Neuronal stem cell (in vitro differentiated cells): ENCODE results near the gene HTR2C.
"Not testable (repeated sequence)": the region's sequence is repeated elsewhere in the genome, so short reads cannot be mapped to it uniquely, and the experiment has no call there.

Experiments
- DNase-seq: peaks from one replicate; pipeline ENCODE4 v3.0.0-alpha.2; 2013; ENCODE audit warnings: low spot score
- H2AFZ ChIP-seq: one replicate; pipeline ENCODE4 v1.6.1; 2013; ENCODE audit warnings: mild to moderate bottlenecking, low read length, inconsistent platforms
- H2AK5ac ChIP-seq: 2 replicates; pipeline ENCODE4 v1.6.1; 2013; ENCODE audit warnings: low read depth, mild to moderate bottlenecking, inconsistent platforms, low read length, moderate library complexity, mixed read lengths
- H2BK120ac ChIP-seq: 2 replicates; pipeline ENCODE4 v1.6.1; 2013; ENCODE audit warnings: low read depth, mild to moderate bottlenecking, inconsistent platforms, low read length, moderate library complexity, mixed read lengths
- H2BK12ac ChIP-seq: one replicate; pipeline ENCODE4 v1.6.1; 2013; ENCODE audit warnings: low read length, inconsistent platforms
- H2BK15ac ChIP-seq: 2 replicates; pipeline ENCODE4 v1.6.1; 2013; ENCODE audit warnings: mild to moderate bottlenecking, low read length, inconsistent platforms, mixed read lengths
- H2BK5ac ChIP-seq: one replicate; pipeline ENCODE4 v1.6.1; 2013; ENCODE audit warnings: inconsistent platforms, mild to moderate bottlenecking, low read length, moderate library complexity
- H3K14ac ChIP-seq: one replicate; pipeline ENCODE4 v1.6.1; 2013; ENCODE audit warnings: low read length, inconsistent platforms
- H3K18ac ChIP-seq: 2 replicates; pipeline ENCODE4 v1.6.1; 2013; ENCODE audit warnings: low read length, inconsistent platforms
- H3K23ac ChIP-seq: 2 replicates; pipeline ENCODE4 v1.6.1; 2013; ENCODE audit warnings: low read depth, mild to moderate bottlenecking, mixed read lengths, low read length, inconsistent platforms; ENCODE audit not compliant: poor library complexity
- H3K27ac ChIP-seq: replicated peaks from 3 replicates; pipeline ENCODE4 v1.5.1; 2013; ENCODE audit warnings: low read length, inconsistent platforms
- H3K27me3 ChIP-seq, 3 experiments: 2 replicates each; pipeline ENCODE4 v1.6.1; 2013; ENCODE audit warnings: low read length in 3 of 3, mild to moderate bottlenecking in 2 of 3, inconsistent platforms in 1 of 3, low read depth in 1 of 3, mixed read lengths in 1 of 3, moderate library complexity in 1 of 3; ENCODE audit not compliant: control insufficient read depth in 3 of 3, insufficient read depth in 3 of 3
- H3K36me3 ChIP-seq, 2 donors: replicated peaks in 1 of 2; 2 replicates each; pipeline ENCODE4 v1.6.1; 2013; ENCODE audit warnings: low read length in 2 of 2; ENCODE audit not compliant: control insufficient read depth in 2 of 2, insufficient read depth in 2 of 2
- H3K4ac ChIP-seq: 2 replicates; pipeline ENCODE4 v1.6.1; 2013; ENCODE audit warnings: inconsistent platforms, mild to moderate bottlenecking, low read length, moderate library complexity
- H3K4me1 ChIP-seq, 2 donors: 1 replicate in 1 of 2; 2 replicates in 1 of 2; pipeline ENCODE4 v1.6.1; 2013; ENCODE audit warnings: low read length in 2 of 2, low read depth in 1 of 2; ENCODE audit not compliant: control insufficient read depth in 2 of 2, insufficient read depth in 1 of 2
- H3K4me2 ChIP-seq: one replicate; pipeline ENCODE4 v1.6.1; 2013; ENCODE audit warnings: mild to moderate bottlenecking, low read length, inconsistent platforms; ENCODE audit not compliant: insufficient read depth, poor library complexity, severe bottlenecking
- H3K4me3 ChIP-seq, 2 donors: 2 replicates each; pipeline ENCODE4 v1.5.1; 2013; ENCODE audit warnings: low read length in 2 of 2, mild to moderate bottlenecking in 2 of 2, inconsistent platforms in 1 of 2, moderate library complexity in 1 of 2
- H3K79me1 ChIP-seq: one replicate; pipeline ENCODE4 v1.6.1; 2013; ENCODE audit warnings: low read depth, mild to moderate bottlenecking, inconsistent platforms, low read length, moderate library complexity
- H3K9ac ChIP-seq: one replicate; pipeline ENCODE4 v1.6.1; 2013; ENCODE audit warnings: mild to moderate bottlenecking, low read depth, low read length, inconsistent platforms; ENCODE audit not compliant: poor library complexity
- H3K9me3 ChIP-seq, 2 donors: replicated peaks in 1 of 2; 2 replicates each; pipeline versions ENCODE3 to v1.6.1; 2013; ENCODE audit warnings: low read length in 2 of 2, mild to moderate bottlenecking in 2 of 2, inconsistent platforms in 1 of 2, low read depth in 1 of 2, mixed read lengths in 1 of 2, moderate library complexity in 1 of 2; ENCODE audit not compliant: control insufficient read depth in 2 of 2, insufficient read depth in 1 of 2
- H4K8ac ChIP-seq: one replicate; pipeline ENCODE4 v1.6.1; 2013; ENCODE audit warnings: low read depth, mild to moderate bottlenecking, inconsistent platforms, low read length, moderate library complexity
- H4K91ac ChIP-seq: one replicate; pipeline ENCODE4 v1.6.1; 2013; ENCODE audit warnings: low read length, low read depth, mild to moderate bottlenecking, inconsistent platforms; ENCODE audit not compliant: poor library complexity
- WGBS, 2 donors: extraction: QIAGEN DNeasy Blood & Tissue Kit; methylation state at CpG; one replicate each; pipeline ENCODE4 v1.1.7; 2013; ENCODE audit warnings: missing lambda C conversion rate in 2 of 2, mixed read lengths in 1 of 2; ENCODE audit not compliant: insufficient read length in 2 of 2, insufficient replicate concordance in 1 of 2; ENCODE audit errors: extremely low coverage in 2 of 2; 5-methylcytosine and 5-hydroxymethylcytosine counted together

Gene HTR2C

DNA sequence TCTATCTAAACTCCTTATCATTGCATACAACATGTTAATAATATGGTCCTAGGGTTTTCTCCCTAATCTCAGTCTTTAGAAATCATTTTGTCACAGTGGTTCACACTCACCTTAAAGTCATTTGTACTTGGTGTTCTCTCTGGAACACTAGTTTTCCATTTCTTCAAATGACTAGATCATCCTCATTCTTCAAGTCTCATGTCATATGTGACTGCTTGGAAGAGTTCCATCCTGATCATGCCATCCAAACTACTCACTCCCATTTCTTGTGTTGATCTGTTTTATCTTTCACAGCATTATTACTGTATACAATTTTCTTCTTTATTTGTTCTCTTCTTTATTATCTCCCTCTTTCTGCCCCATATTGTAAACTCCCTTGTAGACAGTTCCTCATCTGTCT, 66.5 kb downstream of the HTR2C start:
- Histone ChIP-seq H2AFZ (no peak overlapping the region), H2BK5ac (no peak overlapping the region), H3K4ac (no peak overlapping the region), H2BK15ac (no peak overlapping the region), H3K4me2 (no peak overlapping the region), H3K36me3 (no peaks in the 10 kb centered on the region), H3K4me1 (no peaks in the 10 kb centered on the region), H2AK5ac (no peak overlapping the region), H3K14ac (no peak overlapping the region), H3K27ac (no peak overlapping the region), H4K8ac (no peak overlapping the region), H2BK120ac (no peak overlapping the region), H3K4me3 (no peak overlapping the region), H3K27me3 (no peaks in the 10 kb centered on the region), H2BK12ac (no peak overlapping the region), H4K91ac (no peak overlapping the region), H3K18ac (no peak overlapping the region), H3K9ac (no peak overlapping the region), H3K79me1 (no peaks in the 10 kb centered on the region), H3K9me3 (no peaks in the 10 kb centered on the region), H3K23ac (no peak overlapping the region)
- DNase-seq: no peak

DNA sequence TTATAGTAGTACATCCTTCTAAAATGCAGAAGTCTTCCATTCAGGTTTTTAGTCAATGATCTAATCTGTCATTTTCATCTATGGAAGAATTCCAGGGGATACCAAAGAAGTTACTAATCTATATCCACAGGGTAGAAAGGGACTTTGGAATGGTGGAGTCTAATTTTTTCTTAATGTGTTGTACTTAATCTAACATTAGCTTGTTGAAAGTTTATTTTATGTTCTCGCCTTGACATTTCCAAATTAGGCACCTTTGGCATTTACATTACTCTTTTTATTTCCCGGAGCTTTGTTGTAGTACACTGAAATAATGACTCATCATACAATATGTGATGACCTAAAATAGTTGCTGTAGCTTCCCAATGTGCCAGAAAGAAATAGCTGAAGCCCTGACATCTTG, 91.5 kb downstream of the HTR2C start:
- H2BK5ac ChIP-seq: no peak overlapping the region

DNA sequence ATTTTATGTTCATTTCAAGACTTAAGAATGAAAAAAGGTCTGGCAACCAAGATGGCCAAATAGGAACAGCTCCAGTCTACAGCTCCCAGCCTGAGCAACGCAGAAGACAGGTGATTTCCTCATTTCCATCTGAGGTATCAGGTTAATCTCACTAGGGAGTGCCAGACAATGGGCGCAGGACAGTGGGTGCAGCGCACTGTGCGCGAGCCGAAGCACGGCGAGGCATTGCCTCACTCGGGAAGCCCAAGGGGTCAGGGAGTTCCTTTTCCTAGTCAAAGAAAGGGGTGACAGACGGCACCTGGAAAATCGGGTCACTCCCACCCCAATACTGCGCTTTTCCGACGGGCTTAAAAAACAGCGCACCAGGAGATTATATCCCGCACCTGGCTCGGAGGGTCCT, 116.6 kb downstream of the HTR2C start:
- not testable (repeated sequence) for H3K9ac ChIP-seq, H3K4me3 ChIP-seq, H3K79me1 ChIP-seq, H2AFZ ChIP-seq, H3K18ac ChIP-seq, H2BK12ac ChIP-seq, H3K27me3 ChIP-seq, H3K4me1 ChIP-seq, H3K14ac ChIP-seq, H2BK120ac ChIP-seq, H2BK5ac ChIP-seq, H3K4ac ChIP-seq, H3K36me3 ChIP-seq, H2BK15ac ChIP-seq, H3K9me3 ChIP-seq, H3K4me2 ChIP-seq, H3K23ac ChIP-seq, H2AK5ac ChIP-seq, H4K8ac ChIP-seq, H3K27ac ChIP-seq, DNase-seq, H4K91ac ChIP-seq
- no CpG with 5 or more reads among the region's 17 CpGs for WGBS, 2 donors

More for the DNA sequence above, 91.5 kb downstream of the HTR2C start:
- Histone ChIP-seq H3K27ac (no peak overlapping the region), H3K14ac (no peak overlapping the region), H3K4me1 (no peaks in the 10 kb centered on the region), H2AFZ (no peak overlapping the region), H3K4ac (no peak overlapping the region), H3K4me3 (no peak overlapping the region), H2BK120ac (no peak overlapping the region), H3K18ac (no peak overlapping the region), H2BK15ac (no peak overlapping the region), H3K9me3 (no peaks in the 10 kb centered on the region), H3K27me3 (no peaks in the 10 kb centered on the region), H4K91ac (no peak overlapping the region), H2AK5ac (no peak overlapping the region), H3K4me2 (no peak overlapping the region), H4K8ac (no peak overlapping the region), H3K79me1 (no peaks in the 10 kb centered on the region), H3K36me3 (no peaks in the 10 kb centered on the region), H3K9ac (no peak overlapping the region), H3K23ac (no peak overlapping the region), H2BK12ac (no peak overlapping the region)
- no peak for DNase-seq
- no CpG with 5 or more reads among the region's 2 CpGs for WGBS, 2 donors

DNA sequence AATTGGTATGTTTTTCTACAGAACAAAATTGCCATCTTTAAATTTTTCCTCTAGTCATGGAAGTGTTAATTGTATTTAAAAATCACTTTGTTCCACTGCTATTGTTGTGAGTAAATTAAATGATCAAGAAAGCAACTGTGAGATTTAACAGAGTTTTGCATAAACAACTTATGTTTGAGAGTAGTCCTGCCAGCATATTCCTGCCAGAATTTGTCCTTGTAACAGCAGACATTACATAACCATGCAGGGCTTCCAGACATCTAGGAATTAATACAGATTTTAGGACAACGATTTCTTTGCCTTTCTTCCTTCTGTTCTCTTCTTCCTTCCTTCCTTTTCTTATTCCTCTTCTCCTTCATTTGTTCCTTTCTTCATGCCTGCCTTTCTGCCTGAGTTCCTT, 125.5 kb downstream of the HTR2C start:
- no peak overlapping the region for H4K8ac ChIP-seq
- no peak overlapping the region for H2AFZ ChIP-seq
- no peak overlapping the region for H2BK15ac ChIP-seq
- H3K4me1 ChIP-seq: no peaks in the 10 kb centered on the region
- H3K23ac ChIP-seq: no peak overlapping the region
- no peak overlapping the region for H3K4me3 ChIP-seq
- H3K14ac ChIP-seq: no peak overlapping the region
- H2AK5ac ChIP-seq: no peak overlapping the region
- H3K18ac ChIP-seq: no peak overlapping the region
- H2BK5ac ChIP-seq: no peak overlapping the region
- H3K4ac ChIP-seq: no peak overlapping the region
- H3K4me2 ChIP-seq: no peak overlapping the region
- no peak overlapping the region for H2BK12ac ChIP-seq
- no peaks in the 10 kb centered on the region for H3K36me3 ChIP-seq
- no peak overlapping the region for H3K27ac ChIP-seq
- no peaks in the 10 kb centered on the region for H3K9me3 ChIP-seq
- no CpG with 5 or more reads among the region's 1 CpG for WGBS, 2 donors
- H3K79me1 ChIP-seq: no peaks in the 10 kb centered on the region
- DNase-seq: no peak
- no peak overlapping the region for H2BK120ac ChIP-seq
- H3K9ac ChIP-seq: no peak overlapping the region
- H3K27me3 ChIP-seq: no peaks in the 10 kb centered on the region
- H4K91ac ChIP-seq: no peak overlapping the region
